Measurements from ENCODE around the gene MAP3K9. TPM values are rescaled to one million over a fixed set of nuclear protein-coding genes. Genes with fewer than 3 reads are reported as not detected.

MAP3K9 gene
- total and polyA plus RNA-seq, 10 of the 15 experiments (the other 5 are each of a cell fraction or from before 2014, with no cell fraction given): 0.48 to 7.9 (median 2.9) TPM

GRCh38 chr14:70707138-70708038, 101.9 kb downstream of the MAP3K9 start (continued):
- TF ChIP-seq CREM (IDR thresholded peaks at IDR 0.05; ENCODE audit: low read depth) (peak; percentile 51; the same call in 1 of the 2 replicates), MEF2A (IDR thresholded peaks at IDR 0.05; ENCODE audit: insufficient read depth, low read depth, low read length) (peak; percentile 40; the same call in 1 of the 2 replicates), FOXM1 (IDR thresholded peaks at IDR 0.05; ENCODE audit: low read depth, low read length) (peak; percentile 61), IRF4 (IDR thresholded peaks at IDR 0.05; ENCODE audit: low read depth, low read length) (peak; percentile 24), ZBED1 (IDR thresholded peaks at IDR 0.05; ENCODE audit: borderline replicate concordance) (peak; percentile 22; the same call in 1 of the 2 replicates), TCF3 (IDR thresholded peaks at IDR 0.05; ENCODE audit: borderline replicate concordance, insufficient read depth, low read depth, low read length) (no peak), CBFB (IDR thresholded peaks at IDR 0.05; ENCODE audit: low read depth) (0 out of 2 replicates have a peak, but pooled peaks have one; percentile 35), ZNF24 (IDR thresholded peaks at IDR 0.05) (no peak), NFIC (IDR thresholded peaks at IDR 0.05; ENCODE audit: low read depth, low read length) (peak; percentile 77), RFX5 (IDR thresholded peaks at IDR 0.05; ENCODE audit: low read depth, low read length) (no peak), CHD4 (IDR thresholded peaks at IDR 0.05) (no peak), KLF5 (IDR thresholded peaks at IDR 0.05; ENCODE audit: partially characterized antibody) (no peak), KDM1A (IDR thresholded peaks at IDR 0.05; ENCODE audit: borderline replicate concordance) (no peak), RELB (IDR thresholded peaks at IDR 0.05; ENCODE audit: low read depth) (peak; percentile 68; the same call in 1 of the 2 replicates), BHLHE40 (IDR thresholded peaks at IDR 0.05; ENCODE audit: borderline replicate concordance in 1 of 2, low read depth in 2 of 2, low read length in 1 of 2) (peak; percentile 6 to 11; a peak in 1 of 4 replicates), CEBPB (IDR thresholded peaks at IDR 0.05; ENCODE audit: borderline replicate concordance in 1 of 2, low read depth in 2 of 2, low read length in 2 of 2) (no peak), WRNIP1 (IDR thresholded peaks at IDR 0.05; ENCODE audit: borderline replicate concordance, low read depth, low read length) (0 out of 2 replicates have a peak, but pooled peaks have one; percentile 34), SRF (IDR thresholded peaks at IDR 0.05; ENCODE audit: low read depth in 2 of 2, low read length in 2 of 2) (no peak), SPI1 (IDR thresholded peaks at IDR 0.05; ENCODE audit: borderline replicate concordance, insufficient read depth, low read depth, low read length) (no peak), DPF2 (IDR thresholded peaks at IDR 0.05) (0 out of 2 replicates have a peak, but pooled peaks have one; percentile 38)
- TF ChIP-seq, protein P1, sequence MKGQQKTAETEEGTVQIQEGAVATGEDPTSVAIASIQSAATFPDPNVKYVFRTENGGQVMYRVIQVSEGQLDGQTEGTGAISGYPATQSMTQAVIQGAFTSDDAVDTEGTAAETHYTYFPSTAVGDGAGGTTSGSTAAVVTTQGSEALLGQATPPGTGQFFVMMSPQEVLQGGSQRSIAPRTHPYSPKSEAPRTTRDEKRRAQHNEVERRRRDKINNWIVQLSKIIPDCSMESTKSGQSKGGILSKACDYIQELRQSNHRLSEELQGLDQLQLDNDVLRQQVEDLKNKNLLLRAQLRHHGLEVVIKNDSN (IDR thresholded peaks at IDR 0.05; ENCODE audit: borderline replicate concordance, extremely low read length, insufficient read depth, low read depth, low read length): no peak
